Smooth muscle cell (in vitro differentiated cells): ENCODE results near the gene ACSF2. TPM values are rescaled to one million over a fixed set of nuclear protein-coding genes. Genes with fewer than 3 reads are reported as not detected.

Experiments used
- DNase-seq: peaks from one replicate; lab custom pipeline; 2025; ENCODE audit not compliant: unreplicated experiment; lab: John Stamatoyannopoulos, UW
- H2AFZ ChIP-seq: fragments of 200-600 bp; sonication (generic); 2 replicates; pipeline ENCODE4 v1.6.0; 2016; ENCODE audit warnings: antibody characterized with exemption, low read depth, mild to moderate bottlenecking
- H3F3A ChIP-seq: fragments of 200-600 bp; sonication (generic); 2 replicates; pipeline ENCODE4 v1.6.0; 2017; ENCODE audit warnings: antibody characterized with exemption, low read depth
- H3K27ac ChIP-seq: fragments of 200-600 bp; sonication (generic); 2 replicates; pipeline ENCODE4 v1.5.1; 2016; ENCODE audit warnings: low read depth, mild to moderate bottlenecking
- H3K27me3 ChIP-seq: fragments of 200-600 bp; sonication (generic); 2 replicates; pipeline ENCODE4 v1.6.1; 2016; ENCODE audit warnings: low read depth, mild to moderate bottlenecking
- H3K36me3 ChIP-seq: fragments of 200-600 bp; sonication (generic); 2 replicates; pipeline ENCODE4 v1.5.1; 2016; ENCODE audit warnings: low read depth
- H3K4me1 ChIP-seq: fragments of 200-600 bp; sonication (generic); 2 replicates; pipeline ENCODE4 v1.5.1; 2016; ENCODE audit warnings: low read depth
- H3K4me2 ChIP-seq: fragments of 200-600 bp; sonication (generic); 2 replicates; pipeline ENCODE4 v1.6.0; 2016; ENCODE audit warnings: mild to moderate bottlenecking
- H3K4me3 ChIP-seq: fragments of 200-600 bp; sonication (generic); 2 replicates; pipeline ENCODE4 v1.5.1; 2016; ENCODE audit warnings: mild to moderate bottlenecking
- H3K79me2 ChIP-seq: fragments of 200-600 bp; sonication (generic); 2 replicates; pipeline ENCODE4 v1.6.0; 2016; ENCODE audit warnings: low read depth, mild to moderate bottlenecking
- H3K9ac ChIP-seq: fragments of 200-600 bp; sonication (generic); 2 replicates; pipeline ENCODE4 v1.6.0; 2016; ENCODE audit warnings: low read depth
- H3K9me3 ChIP-seq: fragments of 200-600 bp; sonication (generic); replicated peaks from 2 replicates; pipeline ENCODE4 v1.5.1; 2016; ENCODE audit warnings: low read depth
- H4K20me1 ChIP-seq: fragments of 200-600 bp; sonication (generic); 2 replicates; pipeline ENCODE4 v1.6.0; 2016; ENCODE audit warnings: low read depth
- CTCF ChIP-seq: fragments of 200-600 bp; sonication (generic); IDR thresholded peaks from 2 replicates; pipeline ENCODE4 v1.5.1; 2017; ENCODE audit warnings: borderline replicate concordance, mild to moderate bottlenecking, antibody characterized with exemption; ENCODE audit not compliant: insufficient read depth, poor library complexity, severe bottlenecking
- WGBS: methylation state at CpG from one replicate; pipeline ENCODE4 v1.1.7; 2016; ENCODE audit warnings: low lambda C conversion rate; 5-methylcytosine and 5-hydroxymethylcytosine counted together
- polyA plus RNA-seq: library from polyadenylated mRNA; unstranded; fragments of >200 nt; fragmentation: Nextera tagmentation; extraction: Ambion mirVana; gene quantifications from 2 replicates; pipeline ENCODE4 v1.2.1, GENCODE V29; 2016
- total RNA-seq: library from RNA; depleted of rRNA; stranded (reverse); fragments of >200 nt; gene quantifications from 2 replicates; pipeline ENCODE4 v1.2.3, GENCODE V29; 2014

Gene ACSF2
- total and polyA plus RNA-seq, 2 experiments from 2014 or later = 13.7 to 16.8 TPM

GRCh38 chr17:50464121-50464520 is 38.1 kb downstream of the ACSF2 start:
- no peak for TF ChIP-seq CTCF
- Histone ChIP-seq H3F3A (no peaks in the 10 kb centered on the region), H3K4me1 (no peaks in the 10 kb centered on the region), H3K9ac (no peak overlapping the region), H3K79me2 (no peaks in the 10 kb centered on the region), H3K36me3 (no peaks in the 10 kb centered on the region), H3K27ac (no peak overlapping the region), H2AFZ (no peak overlapping the region), H4K20me1 (peaks cover 7% of the 10 kb centered on the region), H3K4me3 (no peak overlapping the region), H3K27me3 (peaks cover 16% of the 10 kb centered on the region), H3K9me3 (no peaks in the 10 kb centered on the region), H3K4me2 (no peak overlapping the region)
- WGBS = 96% methylated on average over 3 of the region's 3 CpGs
- DNase-seq = no peak

- H3K9ac ChIP-seq = no peak overlapping the region
- H3K4me1 ChIP-seq = no peaks in the 10 kb centered on the region
- H3K4me3 ChIP-seq = no peak overlapping the region
- no peak overlapping the region for H2AFZ ChIP-seq
- peaks cover 16% of the 10 kb centered on the region for H3K27me3 ChIP-seq
- no peaks in the 10 kb centered on the region for H3K36me3 ChIP-seq
- 94% methylated on average over 4 of the region's 4 CpGs for WGBS
- no peaks in the 10 kb centered on the region for H3K9me3 ChIP-seq
- no peaks in the 10 kb centered on the region for H3F3A ChIP-seq
- H3K4me2 ChIP-seq = no peak overlapping the region
- DNase-seq = no peak
- no peaks in the 10 kb centered on the region for H3K79me2 ChIP-seq
- no peak overlapping the region for H3K27ac ChIP-seq
- no peak for TF ChIP-seq CTCF
- peaks cover 1% of the 10 kb centered on the region for H4K20me1 ChIP-seq
Measured at GRCh38 chr17:50464736-50465135, 38.7 kb downstream of the ACSF2 start.

- 94% methylated on average over 6 of the region's 6 CpGs for WGBS
- no peak for TF ChIP-seq CTCF
- no peak overlapping the region for H3K9ac ChIP-seq
- H2AFZ ChIP-seq = no peak overlapping the region
- no peak for DNase-seq
- H3K4me1 ChIP-seq = no peaks in the 10 kb centered on the region
- H3K9me3 ChIP-seq = no peaks in the 10 kb centered on the region
- no peaks in the 10 kb centered on the region for H4K20me1 ChIP-seq
- no peak overlapping the region for H3K4me3 ChIP-seq
- no peak overlapping the region for H3K4me2 ChIP-seq
- no peaks in the 10 kb centered on the region for H3F3A ChIP-seq
- H3K79me2 ChIP-seq = no peaks in the 10 kb centered on the region
- H3K27ac ChIP-seq = no peak overlapping the region
- no peaks in the 10 kb centered on the region for H3K36me3 ChIP-seq
- peaks cover 16% of the 10 kb centered on the region for H3K27me3 ChIP-seq
Measured at GRCh38 chr17:50465171-50465570, 39.2 kb downstream of the ACSF2 start.

DNA sequence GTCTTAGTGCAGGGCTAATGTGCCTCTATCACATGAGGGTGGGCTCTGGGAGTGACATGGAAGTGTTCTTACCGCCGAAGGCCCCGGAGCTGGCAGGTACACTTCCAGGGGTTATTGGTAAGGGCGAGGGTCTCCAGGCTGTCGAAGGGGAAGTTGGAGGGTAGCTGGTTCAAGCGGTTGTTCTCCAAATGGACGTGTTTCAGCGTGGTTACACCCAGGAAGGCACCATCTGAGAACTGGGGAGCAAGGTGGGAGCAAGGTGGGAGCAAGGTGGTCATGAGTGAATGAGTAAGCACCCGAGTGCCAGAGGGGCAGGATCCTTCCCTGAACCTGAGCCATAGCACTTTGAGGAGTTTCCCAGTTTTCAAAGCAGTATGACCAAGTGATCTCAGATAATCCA is 39.6 kb downstream of the ACSF2 start:
- Histone ChIP-seq H3F3A (no peaks in the 10 kb centered on the region), H2AFZ (no peak overlapping the region), H3K27ac (no peak overlapping the region), H4K20me1 (no peaks in the 10 kb centered on the region), H3K9ac (no peak overlapping the region), H3K79me2 (no peaks in the 10 kb centered on the region), H3K36me3 (no peaks in the 10 kb centered on the region), H3K4me3 (no peak overlapping the region), H3K27me3 (peaks cover 16% of the 10 kb centered on the region), H3K9me3 (no peaks in the 10 kb centered on the region), H3K4me1 (no peaks in the 10 kb centered on the region), H3K4me2 (no peak overlapping the region)
- TF ChIP-seq CTCF = no peak
- no peak for DNase-seq
- WGBS = 96% methylated on average over 9 of the region's 9 CpGs
